Right atrium auricular region (tissue), 2 donors: Measurements from ENCODE around the gene MAD2L2. TPM values are rescaled to one million over a fixed set of nuclear protein-coding genes. Genes with fewer than 3 reads are reported as not detected.

Source experiments
- DNase-seq: peaks from one replicate; pipeline ENCODE4 v3.0.0-alpha.2; 2019; ENCODE audit warnings: low spot score
- H3K27ac ChIP-seq, 2 donors: fragments of 200-600 bp; sonication (generic); 1 replicate in 1 of 2; 2 replicates in 1 of 2; pipeline ENCODE4 v1.5.1; 2016 to 2019
- H3K27me3 ChIP-seq, 2 donors: fragments of 200-600 bp; sonication (generic); one replicate each; pipeline versions ENCODE4 v1.5.1 to v1.6.0; 2017 to 2019
- H3K36me3 ChIP-seq: fragments of 200-600 bp; sonication (generic); one replicate; pipeline ENCODE4 v1.5.1; 2016
- H3K4me1 ChIP-seq, 2 donors: fragments of 200-600 bp; sonication (generic); one replicate each; pipeline versions ENCODE4 v1.5.1 to v1.6.0; 2017 to 2019
- H3K4me3 ChIP-seq, 2 donors: fragments of 200-600 bp; sonication (generic); 1 replicate in 1 of 2; 2 replicates in 1 of 2; pipeline ENCODE4 v1.5.1; 2017 to 2019; ENCODE audit warnings: mild to moderate bottlenecking in 1 of 2, moderate library complexity in 1 of 2
- H3K9me3 ChIP-seq, 2 donors: fragments of 200-600 bp; sonication (generic); one replicate each; pipeline ENCODE4 v1.5.1; 2019
- total RNA-seq, 2 donors: library from RNA; depleted of rRNA; stranded (reverse); fragments of >200 nt; gene quantifications; one replicate each; pipeline ENCODE4 v1.1.0, GENCODE V29; 2016
- TF ChIP-seq, protein P1 (sequence below), 2 donors: fragments of 200-600 bp; sonication (generic); IDR thresholded peaks; one replicate each; pipeline ENCODE4 v1.5.1; 2019; ENCODE audit warnings: antibody characterized with exemption in 2 of 2

Gene MAD2L2
- total RNA-seq, 2 donors from 2014 or later, result 18.7 to 31.1 TPM

DNA sequence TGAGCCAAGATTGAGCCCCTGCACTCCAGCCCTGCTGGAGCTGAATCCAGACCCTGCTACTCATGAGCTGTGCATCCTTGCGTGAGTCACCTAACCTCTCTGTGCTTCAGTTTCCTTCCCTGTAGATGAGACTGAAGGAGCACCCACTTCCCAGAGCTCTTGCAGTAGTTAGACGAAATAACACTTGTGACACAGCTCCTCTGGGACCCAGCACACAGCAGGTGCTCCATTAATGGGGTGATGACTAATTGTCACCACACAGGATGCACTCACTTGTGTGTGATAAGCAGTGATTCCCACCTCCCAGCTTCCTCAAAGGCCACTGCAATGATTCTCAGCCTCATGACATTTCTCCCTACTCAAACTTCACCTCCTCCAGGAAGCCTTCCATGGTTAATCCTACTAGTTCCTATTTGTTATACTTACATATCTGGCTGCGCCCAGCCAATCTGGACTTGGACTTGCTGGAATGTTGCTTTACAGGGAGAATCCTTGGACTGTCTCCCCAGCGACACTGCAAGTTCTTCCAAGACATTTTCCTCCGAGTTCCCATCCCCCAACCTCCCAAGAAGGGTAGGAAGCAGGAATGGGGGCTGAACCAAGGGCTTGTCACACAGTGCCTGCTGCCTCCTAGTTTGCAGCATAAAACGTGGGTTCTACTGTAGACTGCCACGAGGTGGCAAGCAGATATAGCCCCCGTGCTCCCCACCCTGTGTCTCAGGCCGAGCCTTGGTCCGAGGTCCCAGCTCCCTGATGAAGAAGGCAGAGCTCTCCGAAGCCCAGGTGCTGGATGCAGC, 27.8 kb upstream of the MAD2L2 start:
- TF ChIP-seq, protein P1, sequence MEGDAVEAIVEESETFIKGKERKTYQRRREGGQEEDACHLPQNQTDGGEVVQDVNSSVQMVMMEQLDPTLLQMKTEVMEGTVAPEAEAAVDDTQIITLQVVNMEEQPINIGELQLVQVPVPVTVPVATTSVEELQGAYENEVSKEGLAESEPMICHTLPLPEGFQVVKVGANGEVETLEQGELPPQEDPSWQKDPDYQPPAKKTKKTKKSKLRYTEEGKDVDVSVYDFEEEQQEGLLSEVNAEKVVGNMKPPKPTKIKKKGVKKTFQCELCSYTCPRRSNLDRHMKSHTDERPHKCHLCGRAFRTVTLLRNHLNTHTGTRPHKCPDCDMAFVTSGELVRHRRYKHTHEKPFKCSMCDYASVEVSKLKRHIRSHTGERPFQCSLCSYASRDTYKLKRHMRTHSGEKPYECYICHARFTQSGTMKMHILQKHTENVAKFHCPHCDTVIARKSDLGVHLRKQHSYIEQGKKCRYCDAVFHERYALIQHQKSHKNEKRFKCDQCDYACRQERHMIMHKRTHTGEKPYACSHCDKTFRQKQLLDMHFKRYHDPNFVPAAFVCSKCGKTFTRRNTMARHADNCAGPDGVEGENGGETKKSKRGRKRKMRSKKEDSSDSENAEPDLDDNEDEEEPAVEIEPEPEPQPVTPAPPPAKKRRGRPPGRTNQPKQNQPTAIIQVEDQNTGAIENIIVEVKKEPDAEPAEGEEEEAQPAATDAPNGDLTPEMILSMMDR (IDR thresholded peaks at IDR 0.05), result no peak
- Histone ChIP-seq H3K27me3 (no peaks in the 10 kb centered on the region), H3K4me3 (no peak overlapping the region), H3K4me1 (peaks cover 0 to 14% of the 10 kb centered on the region in 2 donors), H3K9me3 (no peaks in the 10 kb centered on the region), H3K27ac (no peak overlapping the region), H3K36me3 (no peaks in the 10 kb centered on the region)
- DNase-seq, result no peak

DNA sequence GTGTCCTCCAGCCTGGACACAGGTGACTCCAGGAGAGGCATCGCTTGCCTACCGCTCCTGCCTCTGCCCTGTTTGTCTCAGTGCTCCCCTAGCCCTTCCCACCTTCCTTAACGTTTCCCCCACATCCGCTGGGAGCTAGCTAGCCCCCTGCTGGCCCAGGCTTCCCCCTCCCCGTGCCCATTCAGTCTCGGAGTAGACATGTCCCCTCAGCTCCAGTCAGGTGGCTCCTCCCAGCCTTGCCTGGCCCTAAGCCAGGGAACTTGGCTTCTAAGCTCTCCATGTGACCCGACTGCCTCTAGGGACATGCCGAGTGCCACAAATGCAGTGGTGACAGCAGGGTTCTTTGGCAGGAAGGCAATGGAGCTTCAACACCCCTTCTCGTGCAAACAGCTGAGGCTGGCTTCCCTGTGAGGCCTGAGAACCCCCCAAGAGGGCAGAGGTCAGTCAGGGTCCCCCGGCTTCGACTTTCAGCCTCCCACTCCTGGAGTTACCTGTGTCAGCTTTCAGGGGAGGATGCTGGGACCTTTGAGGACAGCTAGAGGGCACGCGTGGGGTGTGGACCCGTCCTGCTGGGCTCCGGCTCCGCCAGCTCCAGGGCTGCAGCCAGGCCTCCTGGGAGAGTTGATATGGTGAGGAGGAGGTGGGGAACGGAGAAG, 26.8 kb upstream of the MAD2L2 start:
- Histone ChIP-seq H3K9me3 (no peaks in the 10 kb centered on the region), H3K36me3 (no peaks in the 10 kb centered on the region), H3K27ac (no peak overlapping the region), H3K4me1 (peaks cover 0 to 14% of the 10 kb centered on the region in 2 donors), H3K27me3 (no peaks in the 10 kb centered on the region), H3K4me3 (no peak overlapping the region)
- TF ChIP-seq, protein P1 (IDR thresholded peaks at IDR 0.05), result no peak
- no peak for DNase-seq

DNA sequence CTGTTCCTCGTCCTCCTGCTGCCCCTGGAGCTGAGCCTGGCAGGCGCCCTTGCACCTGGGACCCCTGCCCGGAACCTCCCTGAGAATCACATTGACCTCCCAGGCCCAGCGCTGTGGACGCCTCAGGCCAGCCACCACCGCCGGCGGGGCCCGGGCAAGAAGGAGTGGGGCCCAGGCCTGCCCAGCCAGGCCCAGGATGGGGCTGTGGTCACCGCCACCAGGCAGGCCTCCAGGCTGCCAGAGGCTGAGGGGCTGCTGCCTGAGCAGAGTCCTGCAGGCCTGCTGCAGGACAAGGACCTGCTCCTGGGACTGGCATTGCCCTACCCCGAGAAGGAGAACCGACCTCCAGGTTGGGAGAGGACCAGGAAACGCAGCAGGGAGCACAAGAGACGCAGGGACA, 25.3 kb upstream of the MAD2L2 start:
- TF ChIP-seq, protein P1 (IDR thresholded peaks at IDR 0.05), result no peak

DNA sequence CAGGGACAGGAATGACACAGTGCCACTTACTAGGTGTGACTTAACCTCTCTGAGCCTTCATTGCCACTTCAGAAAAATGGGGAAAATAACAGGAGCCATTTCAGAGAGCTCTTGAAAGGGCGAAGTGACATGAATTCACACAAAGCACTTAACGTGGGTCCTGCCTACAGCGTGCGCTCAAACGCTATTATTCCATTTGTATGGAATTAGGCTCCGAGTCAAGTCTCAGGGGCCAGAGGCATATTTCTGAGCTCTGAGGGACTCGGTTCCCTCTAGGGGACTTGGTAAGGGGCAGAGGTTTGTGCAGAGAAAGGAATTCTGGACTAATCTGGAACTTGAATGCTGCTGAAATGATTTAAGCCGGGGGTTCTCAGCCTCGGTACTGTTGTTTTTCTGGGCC, 24.6 kb upstream of the MAD2L2 start:
- Histone ChIP-seq H3K9me3 (no peaks in the 10 kb centered on the region), H3K4me1 (peaks cover 0 to 25% of the 10 kb centered on the region in 2 donors), H3K36me3 (no peaks in the 10 kb centered on the region), H3K27ac (no peak overlapping the region), H3K27me3 (peaks cover 0 to 5% of the 10 kb centered on the region in 2 donors), H3K4me3 (no peak overlapping the region)
- DNase-seq, result no peak
- TF ChIP-seq, protein P1 (IDR thresholded peaks at IDR 0.05), result no peak

More for the DNA sequence above, 25.3 kb upstream of the MAD2L2 start:
- Histone ChIP-seq H3K4me1 (peaks cover 0 to 19% of the 10 kb centered on the region in 2 donors), H3K27me3 (no peaks in the 10 kb centered on the region), H3K27ac (no peak overlapping the region), H3K4me3 (no peak overlapping the region), H3K36me3 (no peaks in the 10 kb centered on the region), H3K9me3 (no peaks in the 10 kb centered on the region)
- DNase-seq, result no peak

DNA sequence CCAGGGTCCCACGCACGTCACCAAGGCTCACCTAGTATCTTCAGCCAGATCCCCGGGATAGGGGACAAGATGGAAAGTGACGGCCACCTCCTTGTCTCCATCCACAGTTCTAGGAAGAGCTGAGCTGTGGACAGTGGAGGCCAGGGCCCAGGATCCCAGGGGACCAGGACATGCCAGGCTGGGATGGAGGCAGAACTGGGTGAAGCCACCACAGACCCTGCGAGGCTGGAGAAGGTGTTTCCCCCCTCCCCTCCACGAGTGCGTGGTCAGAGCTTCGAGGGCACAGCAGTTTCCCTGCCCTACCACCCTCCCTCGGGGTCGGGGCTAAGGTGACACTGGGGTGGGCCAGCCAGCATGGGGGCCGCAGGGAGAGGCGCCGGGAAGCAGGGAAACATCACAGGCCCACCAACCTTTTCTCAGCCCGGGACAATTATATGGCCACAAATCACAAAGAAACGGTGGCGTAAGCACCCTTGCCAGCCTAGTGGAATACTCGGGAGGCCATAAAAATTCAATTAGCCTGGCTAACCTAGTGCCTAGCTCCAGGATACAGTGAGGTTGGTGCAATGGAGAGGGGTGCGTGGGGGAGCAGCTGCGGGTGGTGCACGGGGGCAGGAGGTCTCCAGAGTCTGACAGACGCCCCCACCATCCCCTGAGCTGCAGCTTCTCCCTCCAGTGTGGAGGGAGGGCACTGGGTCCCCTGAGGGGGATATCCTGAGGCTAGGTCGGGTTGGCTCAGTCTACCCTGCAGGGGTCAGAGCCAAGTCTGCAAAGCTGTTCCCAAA, 23.9 kb upstream of the MAD2L2 start:
- peaks cover 0 to 25% of the 10 kb centered on the region in 2 donors for H3K4me1 ChIP-seq
- TF ChIP-seq, protein P1 (IDR thresholded peaks at IDR 0.05), result no peak
- no peak overlapping the region for H3K27ac ChIP-seq
- no peaks in the 10 kb centered on the region for H3K36me3 ChIP-seq
- no peak overlapping the region for H3K4me3 ChIP-seq
- peaks cover 0 to 6% of the 10 kb centered on the region in 2 donors for H3K27me3 ChIP-seq
- no peaks in the 10 kb centered on the region for H3K9me3 ChIP-seq
- DNase-seq, result no peak
